Ovary (tissue), 3 donors: Measurements from ENCODE around the gene RAP1GAP2.

Experiments
- CTCF ChIP-seq, 3 donors: fragments of 450-650 bp in 2 of 3; fragments of 200-600 bp in 1 of 3; IDR thresholded peaks; one replicate each; pipeline versions ENCODE4 v1.5.1 to v1.8.0; 2016 to 2022; ENCODE audit warnings: antibody characterized with exemption in 3 of 3, mild to moderate bottlenecking in 1 of 3
- EP300 ChIP-seq: sonication (generic); formaldehyde crosslinking; IDR thresholded peaks from one replicate; pipeline ENCODE4 v1.6.1; 2017; ENCODE audit warnings: antibody characterized with exemption
- POLR2A ChIP-seq: fragments of 450-650 bp; IDR thresholded peaks from one replicate; pipeline ENCODE4 v1.6.1; 2017; ENCODE audit warnings: antibody characterized with exemption, mild to moderate bottlenecking, moderate library complexity
- donor health status: DM: no; HTN: no; CAD: no.

GRCh38 chr17:2789700-2790099 is 6.5 kb upstream of the RAP1GAP2 start:
- TF ChIP-seq CTCF (IDR thresholded peaks at IDR 0.05): no peak
- no peak for TF ChIP-seq POLR2A
- TF ChIP-seq EP300: no peak
